ENCODE data around the gene C1S. TPM values are rescaled to one million over a fixed set of nuclear protein-coding genes. Genes with fewer than 3 reads are reported as not detected.
"Not testable (repeated sequence)": the region's sequence is repeated elsewhere in the genome, so short reads cannot be mapped to it uniquely, and the experiment has no call there.

Gene C1S
- total RNA-seq, 2 experiments from 2014 or later: 3.6 to 5.2 TPM

- no peak overlapping the region for H3K4me3 ChIP-seq (ENCODE audit: low read depth, low read length, poor library complexity, severe bottlenecking)
- POLR2A ChIA-PET: no interaction called here
- H3K27ac ChIP-seq (ENCODE audit: low read depth, low read length, poor library complexity, severe bottlenecking): no peak overlapping the region
- no peak for DNase-seq (ENCODE audit: low spot score)
- H4K20me1 ChIP-seq (ENCODE audit: insufficient read depth, low read length): no peaks in the 10 kb centered on the region
- H3K9me3 ChIP-seq (ENCODE audit: low read length): peaks cover 16% of the 10 kb centered on the region
- intact Hi-C loops (cut with micrococcal nuclease; ENCODE audit: unreplicated experiment): loop anchor here (5.0 kb wide), 2 partner anchors 89 to 234 kb away; partner anchors contain the start of genes LPCAT3 and SPSB2
- no peaks in the 10 kb centered on the region for H3K36me3 ChIP-seq (ENCODE audit: insufficient read depth, low read length)
- no peak overlapping the region for H2AFZ ChIP-seq (ENCODE audit: low read length)
- no peak overlapping the region for H3K4me2 ChIP-seq (ENCODE audit: low read length)
- H3K4me1 ChIP-seq (ENCODE audit: insufficient read depth, low read length, poor library complexity, severe bottlenecking): peaks cover 10% of the 10 kb centered on the region
- TF ChIP-seq CTCF (conservative IDR thresholded peaks at IDR 0.05; ENCODE audit: low read length): no peak
- TF ChIP-seq EZH2phosphoT487 (IDR thresholded peaks at IDR 0.05; ENCODE audit: borderline replicate concordance, low read depth, low read length): no peak
- no TSS peak for BruUV-seq (replicated peaks)
- no peaks in the 10 kb centered on the region for H3K79me2 ChIP-seq (ENCODE audit: insufficient read depth, low read depth, low read length)
- H3K9me2 ChIP-seq (ENCODE audit: insufficient read depth, low read length): no peaks in the 10 kb centered on the region
- CTCF ChIA-PET (ENCODE audit: unreplicated experiment): no interaction called here
These were observed 45.6 kb downstream of the C1S start for GRCh38 chr12:7106082-7106481.

- H3K4me2 ChIP-seq (ENCODE audit: low read length); H3K27ac ChIP-seq (ENCODE audit: low read depth, low read length, poor library complexity, severe bottlenecking); H3K4me1 ChIP-seq (ENCODE audit: insufficient read depth, low read length, poor library complexity, severe bottlenecking); BruUV-seq (replicated peaks); H2AFZ ChIP-seq (ENCODE audit: low read length); H3K4me3 ChIP-seq (ENCODE audit: low read depth, low read length, poor library complexity, severe bottlenecking); H3K79me2 ChIP-seq (ENCODE audit: insufficient read depth, low read depth, low read length); H4K20me1 ChIP-seq (ENCODE audit: insufficient read depth, low read length); H3K36me3 ChIP-seq (ENCODE audit: insufficient read depth, low read length); H3K9me2 ChIP-seq (ENCODE audit: insufficient read depth, low read length); CTCF ChIA-PET (ENCODE audit: unreplicated experiment); DNase-seq (ENCODE audit: low spot score): not testable (repeated sequence)
- POLR2A ChIA-PET: interaction anchor here (1.4 to 3.1 kb wide), 2 partner anchors 11 to 163 kb away, joined by 3 to 18 read pairs; partner anchors contain the start of genes C12orf57 and RNU7-1
- peaks cover 16% of the 10 kb centered on the region for H3K9me3 ChIP-seq (ENCODE audit: low read length)
- intact Hi-C loops (cut with micrococcal nuclease; ENCODE audit: unreplicated experiment): loop anchor here (5.0 kb wide), 2 partner anchors 90 to 235 kb away; partner anchors contain the start of genes LPCAT3 and SPSB2
These were observed 46.7 kb downstream of the C1S start for GRCh38 chr12:7107181-7107580.

- no peaks in the 10 kb centered on the region for H4K20me1 ChIP-seq (ENCODE audit: insufficient read depth, low read length)
- no peak overlapping the region for H3K4me3 ChIP-seq (ENCODE audit: low read depth, low read length, poor library complexity, severe bottlenecking)
- CTCF ChIA-PET (ENCODE audit: unreplicated experiment): no interaction called here
- no peaks in the 10 kb centered on the region for H3K36me3 ChIP-seq (ENCODE audit: insufficient read depth, low read length)
- POLR2A ChIA-PET: interaction anchor here (0.6 to 3.1 kb wide), 5 partner anchors 12 to 1691 kb away, joined by 3 to 18 read pairs (median 3); partner anchors contain the start of genes C12orf57, CDCA3, RNU7-1 and USP5
- no peak overlapping the region for H3K27ac ChIP-seq (ENCODE audit: low read depth, low read length, poor library complexity, severe bottlenecking)
- BruUV-seq (replicated peaks): no TSS peak
- H3K4me1 ChIP-seq (ENCODE audit: insufficient read depth, low read length, poor library complexity, severe bottlenecking): peaks cover 10% of the 10 kb centered on the region
- H3K4me2 ChIP-seq (ENCODE audit: low read length): no peak overlapping the region
- TF ChIP-seq EZH2phosphoT487 (IDR thresholded peaks at IDR 0.05; ENCODE audit: borderline replicate concordance, low read depth, low read length) (no peak), CTCF (conservative IDR thresholded peaks at IDR 0.05; ENCODE audit: low read length) (no peak)
- no peaks in the 10 kb centered on the region for H3K9me2 ChIP-seq (ENCODE audit: insufficient read depth, low read length)
- H2AFZ ChIP-seq (ENCODE audit: low read length): no peak overlapping the region
- intact Hi-C loops (cut with micrococcal nuclease; ENCODE audit: unreplicated experiment): loop anchor here (2.0 to 5.0 kb wide), 4 partner anchors 90 to 235 kb away; partner anchors contain the start of genes C12orf57, LPCAT3 and SPSB2
- H3K9me3 ChIP-seq (ENCODE audit: low read length): peaks cover 16% of the 10 kb centered on the region
- H3K79me2 ChIP-seq (ENCODE audit: insufficient read depth, low read depth, low read length): no peaks in the 10 kb centered on the region
- DNase-seq (ENCODE audit: low spot score): no peak
These were observed 47.1 kb downstream of the C1S start for GRCh38 chr12:7107636-7108002.

Data from OCI-LY7 (cell line).